IPS-NIHi7 (cell line): Measurements from ENCODE around the gene RPS27.
"Not testable (repeated sequence)": the region's sequence is repeated elsewhere in the genome, so short reads cannot be mapped to it uniquely, and the experiment has no call there.

Experiments used
- DNase-seq: peaks from one replicate; pipeline ENCODE4 v3.0.0; 2012; ENCODE audit warnings: mixed read lengths; ENCODE audit errors: extremely low spot score

Gene RPS27

DNA sequence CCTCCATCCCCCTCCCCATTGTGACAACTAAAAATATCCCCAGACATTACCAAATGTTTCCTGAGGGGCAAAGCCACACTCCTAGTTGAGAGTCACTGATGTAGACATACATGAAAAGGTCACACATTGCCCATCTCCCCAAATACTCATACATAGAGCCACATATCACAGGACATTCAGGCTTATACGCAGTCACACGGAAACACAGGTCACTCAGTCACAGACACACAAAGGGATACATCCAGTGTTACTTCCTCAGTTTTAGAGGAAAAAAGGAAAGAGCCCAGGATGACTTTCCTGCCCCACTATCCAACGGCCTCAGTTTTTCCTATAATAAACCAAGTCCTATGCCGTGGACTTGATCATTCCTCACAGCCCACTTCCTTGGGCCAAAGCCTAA lies 29.1 kb upstream of the RPS27 start:
- DNase-seq = no peak

DNA sequence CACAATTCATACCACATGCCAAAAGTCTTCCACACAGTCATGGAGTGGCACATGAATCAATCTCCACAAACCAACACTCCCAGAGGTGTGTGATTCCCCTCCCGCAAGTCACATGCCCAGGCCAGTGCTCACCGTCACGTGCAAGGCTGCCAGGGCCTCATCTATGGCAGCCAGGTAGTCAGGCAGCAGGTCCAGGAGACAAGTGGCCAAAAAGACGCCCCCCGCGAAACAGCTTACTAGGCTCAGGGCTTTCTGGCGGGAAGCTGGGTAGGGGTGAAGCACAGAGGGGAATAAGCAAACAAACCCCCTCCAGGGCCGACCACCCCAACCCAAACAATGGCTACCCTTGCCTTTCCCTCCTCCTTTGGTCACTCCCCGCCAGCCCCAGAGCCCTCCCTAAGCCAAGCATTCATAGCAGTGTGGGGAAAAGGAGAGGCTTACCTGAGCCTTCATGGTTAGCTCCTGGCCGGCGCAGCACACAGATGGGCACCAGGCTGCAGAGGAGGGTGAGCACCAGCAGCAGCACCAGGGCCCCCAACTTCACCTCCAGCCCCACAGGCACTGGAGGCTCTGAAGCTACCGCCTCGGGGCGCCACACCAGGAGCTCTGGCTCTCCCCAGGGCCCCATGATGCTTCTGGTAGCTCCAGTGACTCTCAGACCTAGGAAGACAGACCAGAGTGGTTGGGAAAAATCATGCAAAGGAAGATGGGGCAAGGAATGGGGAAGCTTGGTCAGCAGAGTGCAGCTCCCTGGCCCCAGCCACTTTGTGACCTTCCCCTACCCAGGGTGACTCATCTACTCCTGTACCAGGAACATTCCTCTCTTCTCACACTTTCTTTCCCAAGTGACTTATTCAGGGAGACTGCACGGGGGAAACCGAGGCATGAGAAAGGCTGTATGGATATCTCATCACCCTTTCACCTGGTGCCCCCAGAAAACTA lies 28.2 kb upstream of the RPS27 start:
- DNase-seq = no peak

DNA sequence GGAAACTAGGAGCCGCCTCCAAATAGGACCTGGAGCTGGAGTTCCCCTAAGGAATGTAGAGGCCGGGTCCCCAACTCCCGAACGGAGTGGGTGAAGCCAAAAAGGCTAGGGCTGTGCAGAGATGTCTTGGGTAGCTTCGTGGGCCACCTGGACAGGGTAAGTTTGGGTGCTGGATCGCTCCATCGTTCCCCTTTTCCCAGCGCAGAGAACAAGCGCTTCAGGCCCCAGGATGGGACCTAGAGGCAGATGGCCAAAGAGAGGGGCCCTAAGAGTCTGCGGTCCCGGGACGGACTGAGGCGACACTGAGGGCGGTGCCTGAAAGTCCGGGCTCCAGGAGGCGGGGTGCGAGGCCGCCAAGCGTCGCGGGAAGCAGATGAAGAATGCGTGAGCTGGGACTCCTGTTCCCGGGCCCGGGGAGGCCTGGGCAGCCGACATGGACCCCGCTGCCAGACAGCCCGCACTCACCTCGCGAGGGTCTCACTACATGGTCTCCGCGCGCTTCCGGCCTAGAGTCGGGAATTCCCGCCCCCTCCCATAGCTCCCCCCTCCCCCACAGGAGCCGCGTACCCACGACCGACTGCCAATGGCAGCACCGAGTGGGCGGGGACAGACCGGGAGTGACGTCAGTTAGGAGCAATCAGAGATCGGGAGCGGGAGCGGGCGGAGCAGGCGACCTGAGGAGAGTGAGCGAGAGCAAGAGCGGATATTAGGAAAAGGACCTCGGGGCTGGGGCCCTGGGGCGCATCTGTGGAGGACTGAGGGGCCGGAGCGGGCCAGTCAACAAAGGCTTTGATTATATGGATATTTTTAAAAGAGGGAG lies 27.3 kb upstream of the RPS27 start, which contains the start of gene SLC39A1:
Gene SLC39A1 (minus strand): TSS at position 508 of the 820 bp plus-strand sequence. CDS start 822 bp downstream, outside the sequence.
- DNase-seq = peak; percentile 90

DNA sequence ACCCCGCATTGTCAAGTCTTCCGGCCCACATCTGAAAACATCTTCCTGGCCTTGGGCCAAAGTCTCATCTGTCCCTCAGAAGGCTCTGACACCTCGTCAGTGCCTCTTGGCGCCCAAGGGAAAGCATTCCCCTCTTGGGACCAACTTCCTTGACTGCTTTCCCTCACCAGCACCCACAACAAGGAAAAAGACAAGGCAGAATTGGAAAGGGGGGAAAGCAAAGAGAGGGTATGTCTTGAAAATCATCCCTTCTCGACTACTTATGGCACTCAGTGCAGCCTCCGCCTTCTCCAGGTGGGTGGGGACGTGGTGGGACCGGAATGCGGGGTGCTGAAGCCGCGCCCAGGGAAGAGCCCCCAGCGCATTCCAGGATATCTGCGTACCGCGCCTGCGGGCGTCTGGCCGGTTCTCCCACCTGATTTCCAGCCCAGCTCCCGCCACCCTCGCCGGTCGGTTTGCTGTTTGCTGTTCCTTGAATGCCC lies 26.7 kb upstream of the RPS27 start:
- peak; percentile 56 for DNase-seq

DNA sequence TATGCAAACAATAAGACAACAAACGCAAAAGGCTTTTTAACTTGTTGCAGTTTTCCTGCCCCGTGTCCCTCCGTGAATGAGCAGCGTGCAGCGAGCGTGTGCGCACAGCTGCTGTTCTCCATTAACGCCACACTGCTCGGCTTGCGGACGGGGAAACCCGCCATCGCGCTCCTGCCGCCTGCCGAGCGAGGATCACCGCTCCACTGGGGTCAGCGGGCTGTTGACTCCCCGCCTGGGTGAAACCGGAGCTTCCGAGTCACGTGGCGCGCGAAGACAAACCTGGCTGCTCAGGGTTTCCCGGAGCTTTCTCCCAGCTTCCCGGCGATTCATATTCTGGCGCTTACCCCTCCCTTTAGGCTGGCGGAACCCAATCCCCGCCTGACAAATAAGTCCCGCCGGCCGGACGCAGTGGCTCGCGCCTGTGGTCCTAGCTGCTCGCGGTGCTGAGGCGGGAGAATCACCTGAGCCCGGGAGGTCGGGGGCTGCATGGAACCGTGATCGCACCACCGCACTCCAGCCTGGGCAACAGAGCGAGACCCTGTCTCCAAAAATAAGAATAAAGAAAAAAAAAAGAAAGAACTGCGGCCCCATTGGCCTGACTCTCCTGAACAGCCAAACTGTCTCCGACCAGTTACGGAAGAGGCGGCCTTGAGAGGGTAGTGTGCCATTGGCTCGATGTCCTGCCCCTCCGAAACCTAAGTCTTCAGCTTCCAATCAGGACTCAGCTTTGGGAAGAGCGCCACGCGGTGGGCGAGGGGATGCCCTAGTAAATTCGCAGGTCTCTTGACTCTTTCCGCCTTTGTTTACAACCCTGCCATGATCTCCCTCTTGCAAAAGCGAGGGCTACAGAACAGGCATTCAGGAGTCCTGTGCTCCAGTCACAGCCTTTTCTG lies 23.2 kb upstream of the RPS27 start, which contains the start of gene CREB3L4:
Gene CREB3L4 (plus strand): TSS at position 796 of the 893 bp plus-strand sequence. CDS start 624 bp downstream, outside the sequence.
- peak; percentile 89 for DNase-seq

DNA sequence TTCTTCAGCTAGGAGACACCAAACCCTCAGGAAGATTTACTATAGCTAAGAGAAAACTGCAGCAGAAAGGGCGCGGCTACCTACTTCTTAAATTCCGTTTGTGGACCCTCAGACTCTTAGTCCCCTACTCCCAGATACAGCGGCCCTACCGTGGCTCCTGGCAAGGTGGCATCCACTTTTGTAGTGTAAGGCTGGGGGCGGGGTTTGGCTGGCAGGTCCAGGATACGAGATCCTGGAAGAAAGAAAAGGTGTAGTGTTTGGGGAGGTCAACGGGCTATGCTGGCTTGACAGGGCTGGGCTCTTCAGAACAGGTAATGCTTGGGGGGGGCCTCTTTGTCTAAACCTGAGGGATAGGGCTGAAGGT lies 22.6 kb upstream of the RPS27 start:
- no peak for DNase-seq

DNA sequence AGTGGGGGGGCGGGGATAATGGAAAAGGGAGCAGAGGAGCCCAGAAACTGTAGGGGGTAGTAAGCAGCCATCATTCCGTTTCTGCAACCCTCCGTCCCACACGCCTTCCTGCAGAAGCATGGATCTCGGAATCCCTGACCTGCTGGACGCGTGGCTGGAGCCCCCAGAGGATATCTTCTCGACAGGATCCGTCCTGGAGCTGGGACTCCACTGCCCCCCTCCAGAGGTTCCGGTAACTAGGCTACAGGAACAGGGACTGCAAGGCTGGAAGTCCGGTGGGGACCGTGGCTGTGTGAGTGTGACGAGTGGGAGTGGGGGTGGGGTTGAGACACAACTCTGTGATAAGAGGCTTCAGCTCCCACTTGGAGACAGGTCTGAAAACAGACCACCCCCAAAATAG lies 22.2 kb upstream of the RPS27 start:
- no peak for DNase-seq

DNA sequence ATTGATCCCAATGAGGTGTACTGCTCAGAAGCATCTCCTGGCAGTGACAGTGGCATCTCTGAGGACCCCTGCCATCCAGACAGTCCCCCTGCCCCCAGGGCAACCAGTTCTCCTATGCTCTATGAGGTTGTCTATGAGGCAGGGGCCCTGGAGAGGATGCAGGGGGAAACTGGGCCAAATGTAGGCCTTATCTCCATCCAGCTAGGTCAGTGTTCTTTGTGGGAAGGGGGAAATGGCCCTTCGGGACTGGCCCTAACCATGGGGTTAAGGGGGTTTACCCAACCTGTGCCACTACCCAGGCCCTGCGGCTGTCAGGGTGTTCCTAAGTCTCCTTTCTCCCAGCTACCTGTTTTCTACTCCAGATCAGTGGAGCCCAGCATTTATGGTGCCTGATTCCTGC lies 21.6 kb upstream of the RPS27 start:
- no peak for DNase-seq

DNA sequence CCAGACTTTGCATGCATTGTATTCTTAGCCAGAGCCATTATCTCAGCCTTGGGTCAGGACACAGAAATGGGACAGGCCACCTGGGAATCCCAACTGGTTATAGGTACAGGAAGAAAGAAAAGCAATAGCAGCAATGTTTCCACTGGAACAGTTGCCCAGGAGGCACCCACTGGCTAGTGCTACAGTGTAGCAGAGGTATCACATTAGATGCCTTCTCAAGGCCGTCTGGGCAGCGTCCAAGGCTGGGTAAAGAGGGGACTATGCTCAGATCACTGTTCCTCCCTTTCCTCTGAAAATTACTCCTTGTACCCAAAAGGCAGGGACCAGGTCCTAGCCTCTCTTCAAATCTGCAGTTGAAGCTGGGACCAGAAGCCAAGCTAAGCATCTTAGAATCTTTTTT lies 20.2 kb upstream of the RPS27 start:
- DNase-seq = no peak

DNA sequence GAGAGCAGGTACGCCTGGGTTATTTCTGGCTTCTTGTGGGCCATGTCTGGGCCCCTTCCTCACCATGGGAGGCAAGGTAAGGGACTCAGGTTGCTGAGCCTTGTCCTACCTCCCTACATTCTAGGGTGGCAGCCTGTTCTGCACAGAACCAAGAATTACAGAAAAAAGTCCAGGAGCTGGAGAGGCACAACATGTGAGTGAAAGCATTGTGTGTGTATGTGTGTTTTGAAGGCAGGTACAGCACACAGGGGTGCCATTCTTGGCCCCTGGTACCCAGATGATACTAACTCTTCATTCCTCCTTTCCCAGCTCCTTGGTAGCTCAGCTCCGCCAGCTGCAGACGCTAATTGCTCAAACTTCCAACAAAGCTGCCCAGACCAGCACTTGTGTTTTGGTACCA lies 17.5 kb upstream of the RPS27 start:
- DNase-seq = no peak

DNA sequence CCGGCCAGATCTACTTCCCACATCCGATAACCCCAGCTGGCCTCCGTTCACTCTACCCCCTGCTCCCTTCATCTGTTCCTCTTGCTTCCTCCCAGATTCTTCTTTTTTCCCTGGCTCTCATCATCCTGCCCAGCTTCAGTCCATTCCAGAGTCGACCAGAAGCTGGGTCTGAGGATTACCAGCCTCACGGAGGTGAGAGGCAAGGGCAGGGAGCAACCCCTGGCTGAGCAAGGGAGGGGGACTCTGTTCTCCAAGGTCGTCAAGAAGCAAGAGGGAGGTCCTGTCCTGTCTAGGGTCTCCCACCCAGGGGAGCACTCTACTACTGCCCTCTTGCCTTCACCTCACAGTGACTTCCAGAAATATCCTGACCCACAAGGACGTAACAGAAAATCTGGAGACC lies 17.0 kb upstream of the RPS27 start:
- no peak for DNase-seq

DNA sequence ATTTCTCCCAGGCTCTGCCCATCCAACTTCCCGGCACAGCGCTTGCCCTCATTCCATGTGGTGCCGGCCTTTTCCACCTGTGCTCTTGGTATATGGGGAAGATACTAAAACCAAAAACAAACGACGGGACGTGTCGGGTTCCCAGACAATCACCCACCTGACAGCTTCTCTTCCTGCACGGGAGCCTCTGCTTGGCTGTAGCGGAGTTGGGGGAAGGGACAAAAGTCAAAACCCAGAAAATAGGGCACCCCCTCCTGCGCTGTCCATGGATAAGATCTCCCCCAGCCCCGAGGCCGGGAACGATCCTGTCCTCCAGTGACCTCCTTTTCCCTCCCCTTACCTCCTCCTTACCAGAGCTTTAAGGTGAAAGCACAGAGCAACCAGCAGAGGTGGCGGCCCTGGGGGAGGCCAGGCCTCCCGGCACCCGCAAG lies 13.7 kb upstream of the RPS27 start:
- no peak for DNase-seq

DNA sequence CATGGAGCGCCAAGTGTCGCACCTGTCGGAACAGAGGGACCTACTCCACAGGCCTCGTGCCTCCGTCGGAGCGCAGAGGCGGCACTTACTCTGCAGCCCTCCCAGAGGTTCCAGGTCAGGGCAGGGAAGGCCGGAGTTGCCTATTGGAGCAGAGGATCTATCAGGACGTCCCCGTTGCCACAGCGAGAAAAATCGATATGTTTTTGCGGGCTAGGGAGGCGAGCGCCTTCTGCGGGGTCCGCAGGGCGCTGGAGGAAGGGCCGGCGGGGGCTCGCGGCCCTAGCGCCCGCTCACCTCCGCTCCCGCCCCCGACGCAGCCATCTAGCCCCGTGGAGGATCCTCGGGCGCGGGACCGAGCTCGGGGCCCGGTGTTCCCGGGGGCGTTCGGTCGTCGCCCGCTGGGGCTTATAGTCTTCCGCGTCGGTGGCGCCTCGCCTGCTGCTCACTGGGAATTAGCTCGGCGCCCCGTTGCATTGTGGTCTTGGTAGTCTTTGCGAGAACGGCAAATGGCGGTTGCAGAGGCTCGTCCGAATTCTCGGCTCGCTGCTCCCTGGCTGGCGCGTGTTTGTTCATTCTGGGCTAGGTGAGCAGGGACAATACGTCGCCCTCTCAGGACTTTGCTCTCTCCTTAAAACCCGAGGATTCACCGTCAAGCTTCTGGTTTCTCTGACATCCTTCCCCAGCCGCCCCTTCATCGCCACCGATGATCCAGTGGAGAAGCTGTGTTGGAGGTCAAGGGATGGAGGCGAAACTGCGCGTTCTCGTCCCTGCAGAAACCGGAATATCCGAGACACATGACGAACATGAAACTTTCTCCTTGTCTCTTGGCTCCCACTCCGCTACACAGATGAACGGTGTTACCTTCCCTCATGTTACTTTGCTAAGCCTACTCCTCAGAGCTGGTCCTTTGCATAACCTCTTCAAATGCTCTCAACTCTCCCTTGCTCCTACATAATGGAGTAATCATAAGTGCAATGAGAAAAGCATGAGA lies 13.0 kb upstream of the RPS27 start, which contains the start of gene JTB:
Gene JTB (minus strand): TSS at position 425 of the 991 bp plus-strand sequence. CDS start 422 bp downstream, at position 3.
- peak; percentile 82 for DNase-seq

DNA sequence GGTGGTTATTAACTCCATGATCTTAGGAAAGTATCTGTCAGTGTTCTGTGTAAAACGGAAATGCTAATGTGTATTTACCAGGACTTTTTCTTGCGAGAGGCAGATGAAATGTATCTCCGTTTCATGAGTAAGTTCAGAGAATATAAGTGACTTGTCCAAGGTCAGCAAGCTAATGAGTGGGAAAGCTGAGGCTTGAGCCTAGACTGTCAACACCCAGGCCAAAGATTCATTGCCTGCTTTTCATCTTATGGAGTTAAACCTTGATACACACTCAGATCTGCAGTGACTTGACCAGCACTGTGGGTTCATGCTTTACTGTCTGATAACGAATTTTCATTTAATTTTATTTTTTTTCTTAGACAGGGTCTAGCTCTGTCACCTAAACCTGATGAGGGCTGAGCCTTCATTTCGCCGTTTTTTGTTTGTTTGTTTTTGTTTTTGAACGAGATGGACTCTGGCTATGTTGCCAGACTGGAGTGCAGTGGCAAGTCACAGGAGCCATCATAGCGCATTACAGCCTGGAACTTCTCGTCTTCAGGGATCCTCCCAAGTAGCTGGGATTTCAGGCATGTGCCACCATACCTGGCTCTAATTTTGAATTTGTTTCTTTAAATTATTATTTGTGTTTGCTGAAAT lies 12.2 kb upstream of the RPS27 start:
- no peak for DNase-seq

DNA sequence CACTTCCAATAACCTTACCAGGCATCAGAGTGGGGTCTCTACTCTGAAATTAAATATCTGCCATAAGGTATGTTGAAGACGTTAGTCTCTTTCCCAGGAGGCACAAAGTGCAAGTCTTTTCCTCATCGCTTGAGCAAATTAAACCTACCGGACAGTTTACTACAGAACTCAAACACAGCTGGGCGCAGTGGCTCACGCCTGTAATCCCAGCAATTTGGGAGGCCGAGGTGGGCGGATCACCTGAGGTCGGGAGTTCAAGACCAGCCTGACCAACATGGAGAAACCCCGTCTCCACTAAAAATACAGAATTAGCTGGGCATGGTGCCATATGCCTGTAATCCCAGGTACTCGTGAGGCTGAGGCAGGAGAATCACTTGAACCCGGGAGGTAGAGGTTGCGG lies 11.5 kb upstream of the RPS27 start:
- not testable (repeated sequence) for DNase-seq

DNA sequence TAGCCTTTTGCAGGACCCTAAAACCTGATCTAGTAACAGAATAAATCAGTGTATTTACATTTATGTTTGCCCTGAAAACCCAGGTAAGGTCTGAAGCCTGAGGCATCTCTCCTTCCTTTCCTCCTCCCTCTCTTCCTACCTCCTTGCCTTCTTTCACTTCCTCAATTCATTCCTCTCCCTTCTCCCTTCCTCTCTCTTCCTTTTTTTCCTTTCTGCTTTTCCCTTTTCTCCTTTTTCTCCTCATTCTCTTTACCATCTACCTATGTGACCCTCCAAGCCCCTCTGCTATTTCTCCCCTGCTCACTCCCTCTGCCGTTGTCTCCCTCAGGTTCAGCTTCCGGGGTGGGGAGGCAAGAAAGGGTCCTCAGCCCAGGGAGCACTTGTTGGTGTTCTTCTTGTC lies 8.8 kb upstream of the RPS27 start:
- not testable (repeated sequence) for DNase-seq

DNA sequence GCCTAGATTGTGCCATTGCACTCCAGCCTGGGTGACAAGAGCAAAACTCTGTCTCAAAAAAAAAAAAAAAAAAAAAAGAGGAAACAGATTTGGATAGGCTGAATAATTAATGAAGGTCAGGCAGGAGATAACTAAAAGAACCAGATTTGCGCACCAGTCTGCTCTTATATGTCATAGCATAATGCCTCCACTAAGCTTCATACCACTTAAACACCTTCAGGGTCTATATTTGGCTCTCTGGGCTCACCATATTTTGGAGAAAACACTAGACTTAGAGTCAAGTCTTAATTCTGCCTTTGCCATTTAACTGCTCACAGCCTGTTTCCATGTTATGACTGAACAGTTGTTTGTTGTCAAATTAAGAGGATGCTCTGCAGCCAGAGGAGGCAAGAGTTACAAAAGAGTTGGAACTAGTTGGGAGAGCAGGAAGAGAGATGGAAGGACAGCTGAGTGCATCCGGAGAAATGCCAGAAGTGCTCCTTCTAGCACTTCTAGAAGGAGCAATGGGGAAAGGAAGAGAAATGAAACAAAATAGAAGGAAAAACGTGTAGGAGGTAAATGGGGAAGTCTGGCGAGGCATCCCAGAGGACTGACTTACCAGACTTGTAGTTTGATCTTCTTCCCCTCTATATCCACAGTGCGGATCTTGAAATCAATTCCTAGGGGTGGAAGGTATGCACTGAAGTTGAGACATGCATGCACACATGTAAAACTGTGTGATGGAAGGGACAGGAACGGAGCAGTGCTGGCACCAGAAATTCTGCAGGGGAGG lies 6.3 kb upstream of the RPS27 start:
- DNase-seq = no peak

DNA sequence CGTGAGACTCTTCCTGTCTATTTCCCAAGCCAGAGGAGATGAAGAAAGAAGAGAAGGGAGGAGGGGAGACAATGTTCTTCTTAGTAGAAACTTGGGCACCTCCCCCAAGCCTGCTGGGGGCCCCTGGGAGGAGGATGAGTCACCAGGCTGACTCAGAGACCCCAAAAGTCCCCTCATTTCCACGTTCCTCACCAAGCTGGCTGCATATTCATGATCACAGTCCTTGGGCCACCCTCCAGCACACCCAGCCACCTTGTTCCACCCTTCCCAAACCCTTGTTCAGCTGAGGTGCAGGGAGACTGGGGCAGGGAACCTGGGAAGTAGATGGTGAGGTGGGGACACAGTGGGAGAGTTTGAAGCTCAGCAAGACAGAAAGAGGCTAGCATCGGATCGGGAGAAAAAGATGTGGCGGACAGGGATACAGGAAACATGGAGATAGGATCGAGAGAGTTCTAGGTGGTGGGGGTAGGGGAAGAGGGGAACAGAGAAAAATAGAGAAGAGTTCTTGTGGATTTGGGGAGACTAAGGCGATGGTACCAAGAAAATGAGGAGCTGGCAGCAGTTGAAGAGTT lies 5.1 kb upstream of the RPS27 start:
- peak; percentile 56 for DNase-seq
